Measurements from ENCODE around the gene TMEM108.

The TMEM108 gene

DNA sequence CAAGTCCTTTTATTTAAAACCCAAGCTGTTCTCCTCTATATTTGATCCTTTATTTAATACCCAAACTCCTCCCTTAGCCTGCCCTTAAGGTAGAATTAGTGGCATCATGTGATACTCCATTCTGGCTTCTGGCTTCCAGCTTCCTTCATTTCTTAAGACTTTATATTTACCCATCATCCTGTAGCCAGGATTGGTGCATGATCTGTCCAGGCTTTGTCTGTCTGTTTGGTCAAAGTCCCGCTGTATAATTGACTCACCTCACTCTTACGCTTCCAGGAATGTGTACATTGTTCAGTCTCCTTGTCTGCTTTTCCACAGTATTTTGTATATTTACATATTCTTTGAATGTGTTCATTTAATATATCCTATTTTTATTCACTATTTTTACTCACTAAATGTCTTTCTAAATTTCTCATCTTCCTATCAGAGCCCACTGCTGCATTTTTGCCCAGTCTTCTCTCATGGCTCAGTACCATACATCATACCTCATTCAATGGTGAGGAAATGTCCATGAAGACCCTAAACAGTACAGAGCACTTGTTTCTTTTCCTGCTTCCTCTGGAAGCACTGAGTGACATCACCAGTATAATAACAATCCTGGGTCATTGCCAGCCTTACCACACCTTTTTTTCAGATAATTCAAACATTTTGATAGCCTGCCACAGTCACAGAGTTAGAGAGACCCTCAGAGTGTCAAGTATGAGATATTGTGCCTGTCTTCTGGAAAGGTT is 31.5 kb downstream of the TMEM108 start:
- no peak for FAIRE-seq
- DNase-seq (ENCODE audit: insufficient read length, low spot score), result no peak
- no peak for TF ChIP-seq POU2F2 (IDR thresholded peaks at IDR 0.05; ENCODE audit: low read depth, low read length)
- TF ChIP-seq TAF1 (IDR thresholded peaks at IDR 0.05; ENCODE audit: low read depth, low read length), result no peak
- no peak for TF ChIP-seq POLR2A (IDR thresholded peaks at IDR 0.05; ENCODE audit: low read depth, low read length)
- TF ChIP-seq PAX5 (IDR thresholded peaks at IDR 0.05; ENCODE audit: insufficient read depth, low read length, severe bottlenecking), result no peak
- no peak for TF ChIP-seq SPI1 (IDR thresholded peaks at IDR 0.05; ENCODE audit: low read depth, low read length)
- no peak for TF ChIP-seq POLR2AphosphoS5 (IDR thresholded peaks at IDR 0.05; ENCODE audit: low read depth, low read length)

- DNase-seq (ENCODE audit: insufficient read length, low spot score) (no peak), FAIRE-seq (no peak)
- TF ChIP-seq TAF1 (IDR thresholded peaks at IDR 0.05; ENCODE audit: low read depth, low read length), result no peak
- no peak for TF ChIP-seq PAX5 (IDR thresholded peaks at IDR 0.05; ENCODE audit: insufficient read depth, low read length, severe bottlenecking)
- no peak for TF ChIP-seq SPI1 (IDR thresholded peaks at IDR 0.05; ENCODE audit: low read depth, low read length)
- TF ChIP-seq POLR2AphosphoS5 (IDR thresholded peaks at IDR 0.05; ENCODE audit: low read depth, low read length), result no peak
- no peak for TF ChIP-seq POU2F2 (IDR thresholded peaks at IDR 0.05; ENCODE audit: low read depth, low read length)
Observed at GRCh38 chr3:133074977-133075376, 36.8 kb downstream of the TMEM108 start.

- TF ChIP-seq POU2F2 (IDR thresholded peaks at IDR 0.05; ENCODE audit: low read depth, low read length), result no peak
- no peak for TF ChIP-seq TAF1 (IDR thresholded peaks at IDR 0.05; ENCODE audit: low read depth, low read length)
- no peak for TF ChIP-seq POLR2AphosphoS5 (IDR thresholded peaks at IDR 0.05; ENCODE audit: low read depth, low read length)
- no peak for TF ChIP-seq PAX5 (IDR thresholded peaks at IDR 0.05; ENCODE audit: insufficient read depth, low read length, severe bottlenecking)
- no peak for TF ChIP-seq SPI1 (IDR thresholded peaks at IDR 0.05; ENCODE audit: low read depth, low read length)
- FAIRE-seq (no peak), DNase-seq (ENCODE audit: insufficient read length, low spot score) (no peak)
Observed at GRCh38 chr3:133077688-133078087, 39.5 kb downstream of the TMEM108 start.

DNA sequence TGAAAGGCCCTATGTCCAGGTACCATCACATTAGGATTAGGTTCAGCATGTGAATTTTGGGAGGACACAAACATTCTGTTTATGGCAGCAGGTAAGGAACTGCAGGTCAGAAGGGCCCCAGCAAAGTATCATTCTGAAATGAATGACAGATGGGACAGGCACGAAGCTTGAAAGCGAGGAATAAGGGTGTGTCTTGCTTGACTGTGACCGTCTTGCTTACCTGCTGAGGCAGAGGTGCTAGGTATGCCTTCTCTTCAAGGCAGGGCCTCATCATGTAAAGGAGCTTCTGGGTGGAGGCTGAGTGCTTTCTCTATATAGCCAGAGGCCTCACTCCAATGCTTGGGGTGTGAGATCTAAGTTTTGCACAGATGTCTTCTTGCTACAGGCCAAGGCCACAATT is 41.4 kb downstream of the TMEM108 start:
- FAIRE-seq, result no peak
- no peak for TF ChIP-seq SPI1 (IDR thresholded peaks at IDR 0.05; ENCODE audit: low read depth, low read length)
- TF ChIP-seq POLR2AphosphoS5 (IDR thresholded peaks at IDR 0.05; ENCODE audit: low read depth, low read length), result no peak
- TF ChIP-seq PAX5 (IDR thresholded peaks at IDR 0.05; ENCODE audit: insufficient read depth, low read length, severe bottlenecking), result no peak
- TF ChIP-seq TAF1 (IDR thresholded peaks at IDR 0.05; ENCODE audit: low read depth, low read length), result no peak
- no peak for TF ChIP-seq POLR2A (IDR thresholded peaks at IDR 0.05; ENCODE audit: low read depth, low read length)
- TF ChIP-seq POU2F2 (IDR thresholded peaks at IDR 0.05; ENCODE audit: low read depth, low read length), result no peak
- no peak for DNase-seq (ENCODE audit: insufficient read length, low spot score)

DNA sequence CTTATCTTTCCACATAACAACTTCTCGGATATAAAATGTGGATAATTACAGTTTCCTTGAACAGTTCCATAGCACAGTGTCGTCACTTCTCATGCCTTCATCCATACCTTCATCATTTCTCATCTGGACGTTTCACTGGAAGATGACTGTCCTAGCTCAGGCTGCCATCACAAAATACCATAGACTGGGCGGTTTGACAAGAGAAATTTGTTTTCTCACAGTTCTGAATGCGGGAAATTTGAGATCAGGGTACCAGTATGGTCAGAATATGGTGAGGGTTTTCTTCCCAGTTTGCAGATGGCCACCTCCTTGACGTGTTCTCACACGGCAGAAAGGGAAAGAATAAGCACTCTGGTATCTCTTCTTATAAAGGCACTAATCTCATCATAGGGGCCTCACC is 42.8 kb downstream of the TMEM108 start:
- FAIRE-seq (no peak), DNase-seq (ENCODE audit: insufficient read length, low spot score) (no peak)
- TF ChIP-seq PAX5 (IDR thresholded peaks at IDR 0.05; ENCODE audit: insufficient read depth, low read length, severe bottlenecking) (no peak), POU2F2 (IDR thresholded peaks at IDR 0.05; ENCODE audit: low read depth, low read length) (no peak), TAF1 (IDR thresholded peaks at IDR 0.05; ENCODE audit: low read depth, low read length) (no peak), POLR2A (IDR thresholded peaks at IDR 0.05; ENCODE audit: low read depth, low read length) (no peak), POLR2AphosphoS5 (IDR thresholded peaks at IDR 0.05; ENCODE audit: low read depth, low read length) (no peak)

DNA sequence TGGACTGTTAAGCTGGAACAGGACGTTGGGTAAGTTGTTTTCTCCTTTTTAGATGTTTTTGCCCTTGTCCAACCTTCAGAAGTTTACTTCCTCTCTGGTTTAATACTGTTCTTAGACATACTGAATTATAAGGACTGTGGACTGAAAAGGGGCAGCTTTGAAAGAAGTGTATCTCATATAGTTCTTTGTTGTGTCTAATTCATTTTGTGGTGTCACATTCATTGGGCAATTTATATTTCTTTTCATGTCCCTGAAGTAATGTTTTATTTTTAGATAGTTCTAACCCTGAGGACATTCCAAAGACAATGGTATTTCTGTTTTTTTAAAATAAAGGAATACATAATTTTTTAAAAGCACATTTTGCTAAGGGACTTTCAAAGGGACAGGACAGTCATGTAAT is 45.2 kb downstream of the TMEM108 start:
- FAIRE-seq (no peak), DNase-seq (ENCODE audit: insufficient read length, low spot score) (no peak)
- no peak for TF ChIP-seq PAX5 (IDR thresholded peaks at IDR 0.05; ENCODE audit: insufficient read depth, low read length, severe bottlenecking)
- TF ChIP-seq TAF1 (IDR thresholded peaks at IDR 0.05; ENCODE audit: low read depth, low read length), result no peak
- no peak for TF ChIP-seq POLR2AphosphoS5 (IDR thresholded peaks at IDR 0.05; ENCODE audit: low read depth, low read length)
- TF ChIP-seq POLR2A (IDR thresholded peaks at IDR 0.05; ENCODE audit: low read depth, low read length), result no peak
- no peak for TF ChIP-seq POU2F2 (IDR thresholded peaks at IDR 0.05; ENCODE audit: low read depth, low read length)
- TF ChIP-seq SPI1 (IDR thresholded peaks at IDR 0.05; ENCODE audit: low read depth, low read length), result no peak

DNA sequence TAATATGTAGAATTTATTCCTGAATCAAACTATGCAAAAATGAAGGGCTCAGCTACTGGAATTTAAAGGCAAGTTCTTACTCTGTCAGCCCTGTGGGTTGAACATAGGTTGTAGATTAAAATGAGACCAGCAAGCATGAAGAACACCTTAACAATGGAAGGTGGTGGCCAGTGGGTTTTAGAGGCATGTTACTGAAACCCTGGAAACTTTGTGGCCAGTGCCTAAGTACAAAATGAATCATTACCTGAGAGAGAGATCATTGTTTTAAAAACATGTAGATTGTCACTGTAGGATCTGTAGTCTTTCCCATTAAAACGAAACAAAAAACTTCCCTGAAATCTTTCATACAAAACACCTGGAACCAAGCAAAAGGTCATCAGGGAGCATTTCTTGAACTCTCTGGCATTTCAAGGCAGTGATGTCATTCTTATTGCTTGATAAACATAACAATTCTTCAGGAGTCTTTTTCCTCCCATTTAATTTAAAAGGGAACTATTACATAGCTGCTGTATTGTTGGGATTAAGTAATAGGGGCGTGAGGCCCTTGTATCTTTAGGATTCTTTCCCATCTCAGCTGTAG is 51.8 kb downstream of the TMEM108 start:
- FAIRE-seq, result no peak
- DNase-seq (ENCODE audit: insufficient read length, low spot score), result no peak
- TF ChIP-seq POU2F2 (IDR thresholded peaks at IDR 0.05; ENCODE audit: low read depth, low read length) (no peak), POLR2AphosphoS5 (IDR thresholded peaks at IDR 0.05; ENCODE audit: low read depth, low read length) (no peak), SPI1 (IDR thresholded peaks at IDR 0.05; ENCODE audit: low read depth, low read length) (no peak), POLR2A (IDR thresholded peaks at IDR 0.05; ENCODE audit: low read depth, low read length) (no peak), PAX5 (IDR thresholded peaks at IDR 0.05; ENCODE audit: insufficient read depth, low read length, severe bottlenecking) (no peak), TAF1 (IDR thresholded peaks at IDR 0.05; ENCODE audit: low read depth, low read length) (no peak)

GRCh38 chr3:133092681-133093080 is 54.5 kb downstream of the TMEM108 start:
- TF ChIP-seq SPI1 (IDR thresholded peaks at IDR 0.05; ENCODE audit: low read depth, low read length), result no peak
- no peak for TF ChIP-seq POLR2AphosphoS5 (IDR thresholded peaks at IDR 0.05; ENCODE audit: low read depth, low read length)
- no peak for TF ChIP-seq TAF1 (IDR thresholded peaks at IDR 0.05; ENCODE audit: low read depth, low read length)
- TF ChIP-seq PAX5 (IDR thresholded peaks at IDR 0.05; ENCODE audit: insufficient read depth, low read length, severe bottlenecking), result no peak
- no peak for TF ChIP-seq POLR2A (IDR thresholded peaks at IDR 0.05; ENCODE audit: low read depth, low read length)
- no peak for TF ChIP-seq POU2F2 (IDR thresholded peaks at IDR 0.05; ENCODE audit: low read depth, low read length)
- no peak for FAIRE-seq
- DNase-seq (ENCODE audit: insufficient read length, low spot score), result no peak

DNA sequence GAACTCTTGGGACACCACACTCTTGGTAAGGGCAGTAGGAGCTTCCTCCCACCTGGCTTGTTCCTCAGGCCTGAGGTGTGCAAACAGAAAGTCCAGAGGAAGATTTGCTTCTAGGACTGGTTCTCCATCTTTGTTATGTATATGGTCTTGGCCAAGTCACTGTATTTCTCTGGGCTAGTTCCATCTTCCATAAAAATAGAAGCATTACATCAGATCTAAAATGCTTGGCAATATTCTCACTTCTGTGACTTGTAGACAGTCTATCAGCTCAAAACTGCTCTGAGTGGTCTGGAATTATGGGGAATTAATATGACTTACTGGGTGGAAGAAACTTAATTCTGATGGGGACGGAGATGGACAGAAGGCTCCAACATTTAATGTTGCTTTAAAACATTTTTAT is 55.2 kb downstream of the TMEM108 start:
- no peak for TF ChIP-seq POLR2AphosphoS5 (IDR thresholded peaks at IDR 0.05; ENCODE audit: low read depth, low read length)
- no peak for TF ChIP-seq POU2F2 (IDR thresholded peaks at IDR 0.05; ENCODE audit: low read depth, low read length)
- no peak for TF ChIP-seq TAF1 (IDR thresholded peaks at IDR 0.05; ENCODE audit: low read depth, low read length)
- no peak for TF ChIP-seq SPI1 (IDR thresholded peaks at IDR 0.05; ENCODE audit: low read depth, low read length)
- TF ChIP-seq PAX5 (IDR thresholded peaks at IDR 0.05; ENCODE audit: insufficient read depth, low read length, severe bottlenecking), result no peak
- no peak for TF ChIP-seq POLR2A (IDR thresholded peaks at IDR 0.05; ENCODE audit: low read depth, low read length)
- no peak for FAIRE-seq
- no peak for DNase-seq (ENCODE audit: insufficient read length, low spot score)
